Measurements from ENCODE around the gene SUGCT. TPM values are rescaled to one million over a fixed set of nuclear protein-coding genes. Genes with fewer than 3 reads are reported as not detected.
A peak's percentile ranks its signal among the peaks of the same experiment; 100 is the strongest.

SUGCT gene
- total RNA-seq, 1 donor from 2014 or later = 11.8 TPM

DNA sequence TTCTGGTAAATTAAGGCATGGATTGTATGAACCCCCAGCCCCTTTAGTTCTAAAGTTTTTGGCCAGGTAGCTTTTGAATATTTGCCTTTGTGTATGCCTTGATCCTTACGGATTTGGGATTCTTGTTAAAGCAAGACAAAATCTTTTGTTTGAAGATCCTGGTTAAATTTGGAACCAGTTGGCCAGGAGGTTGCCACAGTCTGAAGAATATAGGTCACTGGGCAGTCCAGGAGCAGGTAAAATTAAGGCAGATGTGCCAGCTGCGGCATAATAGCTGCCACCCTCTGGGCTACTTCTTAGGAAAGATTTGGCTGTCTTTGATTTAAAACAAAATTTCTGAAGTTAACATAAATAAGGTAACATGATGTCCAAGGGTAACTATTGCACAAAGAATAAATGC is 192.3 kb downstream of the SUGCT start:
- DNase-seq (ENCODE audit: low read depth) = no peak

DNA sequence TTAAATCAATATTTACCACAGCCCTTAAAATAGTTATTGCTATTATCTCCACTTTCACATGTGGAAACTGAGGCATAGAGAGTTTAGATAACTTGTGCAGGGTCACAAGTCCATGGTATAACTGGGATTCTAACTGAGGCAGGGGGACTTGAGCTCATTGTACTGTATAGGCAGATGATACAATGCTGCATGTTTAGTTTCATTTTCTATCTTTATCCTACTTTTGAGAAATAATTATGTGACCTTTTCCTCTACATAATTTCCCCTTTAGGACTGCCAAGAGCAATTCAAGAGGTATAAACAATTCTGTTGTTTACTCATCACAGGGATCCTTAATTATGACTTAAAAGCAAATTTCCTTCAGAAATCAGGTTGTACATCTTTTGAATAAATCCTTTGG is 193.1 kb downstream of the SUGCT start:
- DNase-seq (ENCODE audit: low read depth) = no peak

- DNase-seq (ENCODE audit: low read depth) = peak; percentile 73
Observed at GRCh38 chr7:40329601-40330153, 194.9 kb downstream of the SUGCT start.

GRCh38 chr7:40330408-40330807 is 195.6 kb downstream of the SUGCT start:
- DNase-seq (ENCODE audit: low read depth) = no peak

GRCh38 chr7:40331915-40332314 is 197.1 kb downstream of the SUGCT start:
- DNase-seq (ENCODE audit: low read depth) = no peak

GRCh38 chr7:40332516-40332915 is 197.7 kb downstream of the SUGCT start:
- no peak for DNase-seq (ENCODE audit: low read depth)

- no peak for DNase-seq (ENCODE audit: low read depth)
Observed at GRCh38 chr7:40341836-40342235, 207.0 kb downstream of the SUGCT start.

GRCh38 chr7:40346554-40346953 is 211.7 kb downstream of the SUGCT start:
- DNase-seq (ENCODE audit: low read depth) = no peak

- no peak for DNase-seq (ENCODE audit: low read depth)
Observed at GRCh38 chr7:40348126-40348728, 213.4 kb downstream of the SUGCT start.

DNA sequence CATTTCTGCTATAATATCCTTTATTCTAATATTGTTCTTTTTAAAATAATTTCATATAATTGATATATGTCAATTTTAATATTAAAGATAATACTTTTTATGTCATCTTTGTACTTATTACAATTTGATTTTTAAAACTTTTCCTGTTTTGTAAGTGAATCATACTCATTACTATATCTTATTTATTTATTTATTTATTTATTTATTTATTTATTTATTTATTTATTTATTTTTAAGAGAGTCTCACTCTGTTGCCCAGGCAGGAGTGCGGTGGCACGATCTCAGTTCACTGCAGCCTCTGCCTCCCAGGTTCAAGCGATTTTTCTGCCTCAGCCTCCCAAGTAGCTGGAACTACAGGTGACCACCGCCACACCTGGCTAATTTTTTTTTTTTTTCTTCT is 215.3 kb downstream of the SUGCT start:
- DNase-seq (ENCODE audit: low read depth) = no peak

DNA sequence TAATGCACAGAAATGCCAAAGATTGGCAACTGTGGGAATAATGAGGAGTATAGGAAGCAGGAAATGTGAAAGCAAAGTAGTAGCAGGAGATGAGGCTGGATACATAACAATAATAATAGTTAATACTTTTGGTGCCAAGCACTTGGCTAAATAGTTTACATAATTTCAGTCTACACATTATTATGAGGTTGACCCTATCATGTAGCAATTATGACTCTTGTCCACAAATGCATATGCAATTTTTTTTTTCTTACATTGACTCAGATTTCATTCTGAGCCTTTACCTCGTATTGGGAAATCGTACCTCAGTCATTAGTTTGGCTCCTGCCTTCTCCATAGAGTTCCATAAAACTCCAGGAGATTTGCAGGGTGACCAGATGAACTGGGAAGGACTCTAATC is 219.9 kb downstream of the SUGCT start:
- no peak for DNase-seq (ENCODE audit: low read depth)

- DNase-seq (ENCODE audit: low read depth) = no peak
Observed at GRCh38 chr7:40356312-40356711, 221.5 kb downstream of the SUGCT start.

DNA sequence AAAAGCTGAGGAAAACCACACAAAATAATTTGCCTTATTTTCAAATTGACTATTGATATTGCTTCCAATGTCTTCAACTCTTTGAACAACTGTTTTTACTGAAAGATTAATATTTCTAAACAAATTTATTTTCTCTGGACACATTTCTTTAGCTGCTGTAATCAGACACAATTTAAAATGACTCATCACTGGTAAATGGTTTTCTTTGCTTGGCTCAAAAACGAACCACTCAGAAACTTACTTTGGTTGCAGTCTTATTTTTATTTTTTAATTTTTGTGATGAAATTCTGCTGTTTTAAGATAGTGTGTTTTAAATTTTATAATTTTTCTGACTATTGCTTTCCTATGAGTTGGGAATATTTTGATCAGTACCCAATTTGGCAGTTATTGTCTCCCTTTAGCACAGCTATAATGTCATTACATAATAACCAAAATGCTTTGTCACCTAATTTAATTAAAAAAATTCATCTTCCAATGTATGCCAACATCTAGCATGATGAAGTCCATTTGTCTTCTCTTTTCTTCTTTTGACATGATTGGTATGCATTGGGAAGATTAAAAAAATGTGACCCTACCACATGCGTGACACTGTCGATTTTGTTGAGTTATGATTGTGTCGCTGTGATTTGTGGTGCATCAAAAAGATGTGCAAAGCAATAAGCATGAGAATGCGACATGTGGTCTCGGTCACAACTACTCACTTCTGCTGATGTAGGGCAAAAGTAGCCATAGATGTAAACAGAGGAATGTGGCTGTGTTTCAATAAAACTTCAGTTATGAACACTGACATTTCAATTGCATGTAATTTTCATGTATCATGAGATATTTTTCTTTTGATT is 222.3 kb downstream of the SUGCT start:
- DNase-seq (ENCODE audit: low read depth) = no peak

- DNase-seq (ENCODE audit: low read depth) = no peak
Observed at GRCh38 chr7:40369641-40370277, 235.0 kb downstream of the SUGCT start.

GRCh38 chr7:40371806-40372440 is 237.1 kb downstream of the SUGCT start:
- DNase-seq (ENCODE audit: low read depth) = peak; percentile 22

- DNase-seq (ENCODE audit: low read depth) = no peak
Observed at GRCh38 chr7:40374575-40374974, 239.8 kb downstream of the SUGCT start.

GRCh38 chr7:40380111-40380510 is 245.3 kb downstream of the SUGCT start:
- DNase-seq (ENCODE audit: low read depth) = no peak

DNA sequence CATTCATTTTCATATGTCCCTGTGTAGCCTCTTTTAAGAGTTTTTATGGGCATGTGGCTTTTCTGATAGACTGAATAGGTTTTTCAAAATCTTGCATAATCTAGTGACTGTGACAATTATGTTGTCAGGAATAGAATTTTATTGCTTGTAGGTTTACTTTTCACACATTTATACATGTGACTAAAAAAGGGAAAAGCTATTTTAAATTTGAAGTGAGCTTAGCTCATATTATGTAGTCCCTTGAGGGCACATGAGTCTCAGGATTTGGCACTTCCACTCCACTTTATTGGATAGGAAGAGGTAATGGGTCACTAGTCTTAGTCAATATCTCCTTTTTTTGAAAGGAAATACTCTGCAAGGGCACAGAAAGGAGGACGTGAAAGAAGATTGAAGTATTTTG is 247.3 kb downstream of the SUGCT start:
- peak; percentile 2 for DNase-seq (ENCODE audit: low read depth)

DNA sequence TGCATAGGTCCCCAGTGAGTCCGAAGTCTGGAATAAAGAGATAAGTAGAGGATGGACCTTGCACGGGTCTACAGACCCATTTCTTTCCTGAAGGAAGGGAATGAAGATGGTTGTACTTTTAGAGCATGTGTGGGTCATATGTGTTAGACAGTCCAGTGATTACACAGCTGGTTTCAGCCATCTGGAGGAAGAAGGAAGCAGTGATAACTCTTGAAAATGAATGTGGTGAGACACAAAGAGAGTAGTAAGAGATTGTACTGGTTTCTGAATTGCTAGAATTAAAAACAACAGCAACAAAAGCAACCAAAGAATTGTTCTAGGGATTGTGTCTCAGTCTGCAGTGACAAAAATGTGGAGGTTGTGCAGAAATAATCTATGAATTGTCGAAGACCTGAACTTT is 258.9 kb downstream of the SUGCT start:
- no peak for DNase-seq (ENCODE audit: low read depth)

DNA sequence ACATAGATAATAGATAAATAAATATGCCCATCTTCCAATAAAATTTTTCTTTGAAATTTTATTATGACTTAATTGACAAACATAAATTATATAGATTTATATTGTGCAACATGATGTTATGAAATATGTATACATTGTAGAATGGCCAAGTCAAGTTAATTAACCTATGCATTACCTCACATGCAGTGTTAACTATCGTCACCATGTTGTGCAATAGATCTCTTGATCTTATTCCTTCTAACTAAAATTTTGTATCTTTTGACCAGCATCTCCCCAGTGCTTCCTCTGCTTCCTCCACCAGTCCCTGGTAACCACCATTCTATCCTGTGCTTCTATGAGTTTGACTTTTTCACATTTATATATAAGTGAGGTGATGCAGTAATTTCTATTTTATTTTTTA is 259.6 kb downstream of the SUGCT start:
- DNase-seq (ENCODE audit: low read depth) = no peak

GRCh38 chr7:40400525-40400924 is 265.7 kb downstream of the SUGCT start:
- DNase-seq (ENCODE audit: low read depth) = no peak

DNA sequence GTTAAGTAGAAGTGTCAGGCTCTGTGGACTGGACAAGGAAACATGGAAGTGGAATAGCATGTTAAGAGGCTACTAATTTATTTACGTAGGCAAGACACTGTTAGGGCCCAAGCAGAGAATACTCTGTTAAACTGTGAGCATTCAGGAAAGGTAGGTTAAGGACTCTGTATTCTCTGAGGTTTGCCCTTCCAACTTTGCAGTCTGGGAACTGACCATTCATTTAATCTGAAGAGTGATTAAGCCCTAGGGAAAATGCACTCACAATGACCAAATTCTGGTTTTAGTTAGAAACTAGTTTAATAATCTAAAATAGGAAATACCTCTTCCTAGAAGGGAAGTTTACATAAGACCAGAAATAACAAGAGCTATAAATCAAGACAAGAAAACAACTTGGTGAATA is 266.6 kb downstream of the SUGCT start:
- no peak for DNase-seq (ENCODE audit: low read depth)
